K562 (cell line): ENCODE results near the gene TMEM63A. TPM values are rescaled to one million over a fixed set of nuclear protein-coding genes. Genes with fewer than 3 reads are reported as not detected.

Source experiments
- BHLHE40 ChIP-seq: IDR thresholded peaks from 2 replicates; pipeline ENCODE4 v1.6.1; 2011; ENCODE audit warnings: low read length, improper control_type of control experiment
- CXXC5 ChIP-seq: fragments of 250-450 bp; sonication (Bioruptor Pico); IDR thresholded peaks from 2 replicates; pipeline ENCODE4 v1.8.0; 2022; ENCODE audit warnings: inconsistent platforms, mild to moderate bottlenecking, moderate library complexity
- GTF2E2 ChIP-seq: fragments of 200-800 bp; sonication (Bioruptor generic); IDR thresholded peaks from 2 replicates; pipeline ENCODE4 v1.6.1; 2016; ENCODE audit warnings: missing genetic modification characterization, missing compliant biosample characterization
- KDM5B ChIP-seq: fragments of 200-600 bp; sonication (generic); IDR thresholded peaks from 2 replicates; pipeline ENCODE4 v1.6.1; 2012; ENCODE audit warnings: low read depth, mild to moderate bottlenecking, moderate library complexity, low read length, control low read depth, inconsistent platforms; ENCODE audit not compliant: insufficient replicate concordance
- MAZ ChIP-seq, 2 experiments: fragments of 450-650 bp in 1 of 2; sonication (generic) in 1 of 2; formaldehyde crosslinking; IDR thresholded peaks in 1 of 2; conservative IDR thresholded peaks in 1 of 2; 2 replicates each; pipeline versions ENCODE4 v1.4.0 to v1.5.0; 2020; ENCODE audit warnings: mild to moderate bottlenecking in 1 of 2, missing genetic modification reagents in 1 of 2
- NONO ChIP-seq, 2 experiments: fragments of 200-400 bp in 1 of 2; fragments of 450-650 bp in 1 of 2; formaldehyde crosslinking in 1 of 2; IDR thresholded peaks; 2 replicates each; pipeline ENCODE4 v1.6.1; 2017; ENCODE audit warnings: low read depth in 2 of 2, mild to moderate bottlenecking in 2 of 2, moderate library complexity in 2 of 2, low read length in 1 of 2
- NRF1 ChIP-seq, 2 experiments: fragments of 450-650 bp; IDR thresholded peaks in 1 of 2; conservative IDR thresholded peaks in 1 of 2; 2 replicates each; pipeline ENCODE4 v1.6.1; 2014; ENCODE audit warnings: mild to moderate bottlenecking in 2 of 2
- POLR2G ChIP-seq: fragments of 200-400 bp; formaldehyde crosslinking; IDR thresholded peaks from 2 replicates; pipeline ENCODE4 v1.6.1; 2017; ENCODE audit warnings: low read depth, mild to moderate bottlenecking, antibody characterized with exemption, low read length, moderate library complexity
- RB1 ChIP-seq: fragments of 450-650 bp; IDR thresholded peaks from 2 replicates; pipeline ENCODE4 v1.6.1; 2017; ENCODE audit warnings: low read depth, mild to moderate bottlenecking
- RBM14 ChIP-seq: fragments of 200-400 bp; formaldehyde crosslinking; IDR thresholded peaks from 2 replicates; pipeline ENCODE4 v1.6.1; 2018; ENCODE audit warnings: low read depth, mild to moderate bottlenecking, low read length, moderate library complexity, borderline replicate concordance; ENCODE audit not compliant: insufficient read depth
- SAP30 ChIP-seq: fragments of 200-600 bp; sonication (generic); IDR thresholded peaks from 2 replicates; pipeline ENCODE4 v1.6.1; 2012; ENCODE audit warnings: borderline replicate concordance, low read depth, mild to moderate bottlenecking, moderate library complexity, low read length, control low read depth, inconsistent platforms; ENCODE audit not compliant: insufficient read depth, poor library complexity, severe bottlenecking
- SIN3B ChIP-seq: fragments of 450-650 bp; IDR thresholded peaks from 2 replicates; pipeline ENCODE4 v1.6.1; 2017; ENCODE audit warnings: low read depth, mild to moderate bottlenecking, moderate library complexity
- SMARCC2 ChIP-seq: fragments of 450-650 bp; IDR thresholded peaks from 2 replicates; pipeline ENCODE4 v1.6.1; 2017; ENCODE audit warnings: antibody characterized with exemption, moderate library complexity, mild to moderate bottlenecking, low read depth
- TBP ChIP-seq: optimal IDR thresholded peaks from 2 replicates; pipeline ENCODE3; 2011; ENCODE audit warnings: low read depth, low read length, improper control_type of control experiment
- polyA plus RNA-seq, 8 experiments: library from polyadenylated mRNA; depleted of rRNA in 4 of 8; stranded (reverse) in 5 of 8; unstranded in 3 of 8; fragments of >200 nt; fragmentation: Nextera tagmentation in 2 of 8; fragmentation: Illumina TruSeq in 1 of 8; extraction: Ambion mirVana in 2 of 8; extraction: Trizol in 1 of 8; gene quantifications; 2 replicates each; pipeline versions ENCODE4 v1.2.1 to v1.2.3, GENCODE V29; 2011 to 2014; ENCODE audit warnings: inconsistent platforms in 1 of 8, missing spikeins in 1 of 8
- total RNA-seq, 7 experiments: library from RNA; depleted of rRNA in 6 of 7; stranded (reverse); fragments of >200 nt in 6 of 7; fragmentation: Illumina TruSeq in 2 of 7; extraction: Trizol in 2 of 7; gene quantifications; 2 replicates each; pipeline versions ENCODE4 v1.2.1 to v1.2.3, GENCODE V29; 2011 to 2021; ENCODE audit warnings: low replicate concordance in 1 of 7
- TF ChIP-seq, protein P1 (sequence below): sonication (generic); formaldehyde crosslinking; IDR thresholded peaks from 2 replicates; pipeline ENCODE4 v1.8.0; 2022; ENCODE audit warnings: mild to moderate bottlenecking, missing genetic modification reagents
- TF ChIP-seq, protein P2 (sequence below): sonication (generic); formaldehyde crosslinking; IDR thresholded peaks from 2 replicates; pipeline ENCODE4 v1.8.0; 2022; ENCODE audit warnings: mild to moderate bottlenecking, missing genetic modification reagents
- TF ChIP-seq, protein P3 (sequence below), 2 experiments: fragments of 450-650 bp; conservative IDR thresholded peaks; 2 replicates each; pipeline ENCODE4 v1.6.1; 2017; ENCODE audit warnings: mild to moderate bottlenecking in 2 of 2, moderate library complexity in 2 of 2
- TF ChIP-seq, protein P4 (sequence below): sonication (generic); formaldehyde crosslinking; IDR thresholded peaks from 2 replicates; pipeline ENCODE4 v1.8.0; 2022; ENCODE audit warnings: missing genetic modification reagents, mild to moderate bottlenecking, moderate library complexity, borderline replicate concordance

Gene TMEM63A
- total and polyA plus RNA-seq, 9 of the 15 experiments (the other 6 are each of a cell fraction or from before 2014, with no cell fraction given) = 2.0 to 54.6 (median 17.5) TPM

DNA sequence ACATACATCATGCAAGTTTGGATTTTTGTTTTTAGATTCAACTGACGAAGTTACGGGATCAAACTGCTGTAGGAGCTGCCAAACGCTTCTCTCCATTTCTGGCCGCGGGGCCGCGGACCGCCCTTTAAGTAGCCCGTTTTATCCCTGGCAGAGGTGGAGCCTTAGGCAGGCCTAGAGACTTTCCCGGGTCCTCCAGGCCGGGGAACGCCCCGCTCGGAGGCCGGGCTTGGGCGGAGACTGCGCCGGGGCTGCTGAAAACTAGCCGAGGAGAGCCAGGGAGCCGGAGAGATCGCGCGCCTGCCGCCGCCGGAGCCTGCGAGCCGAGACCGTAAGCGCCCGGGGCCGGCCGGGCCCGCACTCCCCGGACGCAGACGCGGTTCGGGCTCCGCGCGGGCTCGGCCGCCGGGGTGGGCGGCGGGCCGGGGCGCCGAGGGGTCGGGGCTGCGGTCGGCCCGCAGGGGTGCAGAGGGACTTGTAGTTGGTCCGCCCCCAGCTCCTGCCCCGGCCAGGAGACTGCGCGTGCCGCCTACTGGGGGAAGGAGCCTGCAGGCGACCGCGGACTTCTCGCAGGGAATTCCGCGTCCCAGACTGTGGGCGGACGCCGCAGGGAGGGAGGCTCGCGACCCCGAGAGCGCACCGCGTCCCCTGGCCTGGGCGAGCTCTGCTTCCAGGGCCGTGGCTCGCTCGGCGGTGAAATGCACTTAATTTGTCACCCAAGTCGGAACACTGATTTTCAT, 72.2 kb downstream of the TMEM63A start, which contains the start of gene EPHX1 (continued):
- TF ChIP-seq, protein P1, sequence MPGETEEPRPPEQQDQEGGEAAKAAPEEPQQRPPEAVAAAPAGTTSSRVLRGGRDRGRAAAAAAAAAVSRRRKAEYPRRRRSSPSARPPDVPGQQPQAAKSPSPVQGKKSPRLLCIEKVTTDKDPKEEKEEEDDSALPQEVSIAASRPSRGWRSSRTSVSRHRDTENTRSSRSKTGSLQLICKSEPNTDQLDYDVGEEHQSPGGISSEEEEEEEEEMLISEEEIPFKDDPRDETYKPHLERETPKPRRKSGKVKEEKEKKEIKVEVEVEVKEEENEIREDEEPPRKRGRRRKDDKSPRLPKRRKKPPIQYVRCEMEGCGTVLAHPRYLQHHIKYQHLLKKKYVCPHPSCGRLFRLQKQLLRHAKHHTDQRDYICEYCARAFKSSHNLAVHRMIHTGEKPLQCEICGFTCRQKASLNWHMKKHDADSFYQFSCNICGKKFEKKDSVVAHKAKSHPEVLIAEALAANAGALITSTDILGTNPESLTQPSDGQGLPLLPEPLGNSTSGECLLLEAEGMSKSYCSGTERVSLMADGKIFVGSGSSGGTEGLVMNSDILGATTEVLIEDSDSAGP = peak; percentile 55; the same call in 1 of the 2 replicates
- TF ChIP-seq, protein P2, sequence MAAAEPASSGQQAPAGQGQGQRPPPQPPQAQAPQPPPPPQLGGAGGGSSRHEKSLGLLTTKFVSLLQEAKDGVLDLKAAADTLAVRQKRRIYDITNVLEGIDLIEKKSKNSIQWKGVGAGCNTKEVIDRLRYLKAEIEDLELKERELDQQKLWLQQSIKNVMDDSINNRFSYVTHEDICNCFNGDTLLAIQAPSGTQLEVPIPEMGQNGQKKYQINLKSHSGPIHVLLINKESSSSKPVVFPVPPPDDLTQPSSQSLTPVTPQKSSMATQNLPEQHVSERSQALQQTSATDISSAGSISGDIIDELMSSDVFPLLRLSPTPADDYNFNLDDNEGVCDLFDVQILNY (CRISPR knock-in tag) = no peak
- TF ChIP-seq BHLHE40 (peak; percentile 57), SAP30 (peak; percentile 64), MAZ (CRISPR knock-in tag; conservative IDR thresholded peaks at IDR 0.05 in 1 of 2, IDR thresholded peaks at IDR 0.05 in 1 of 2) (peak in 1 of 2 experiments; percentile 67; a peak in 1 of 4 replicates), SMARCC2 (no peak), POLR2G (peak; percentile 92), TBP (peak; percentile 54), RB1 (peak; percentile 74), KDM5B (peak; percentile 71), NRF1 (conservative IDR thresholded peaks at IDR 0.05 in 1 of 2, IDR thresholded peaks at IDR 0.05 in 1 of 2) (peak; percentile 87 to 90), CXXC5 (CRISPR knock-in tag) (peak; percentile 79), RBM14 (no peak), GTF2E2 (peak; percentile 77; the same call in 1 of the 2 replicates), NONO (IDR thresholded peaks at IDR 0.05; ENCODE audit: low read depth in 2 of 2, low read length in 1 of 2) (peak in 1 of 2 experiments; percentile 94; a peak in 3 of 4 replicates), SIN3B (peak; percentile 53; the same call in 1 of the 2 replicates)
- TF ChIP-seq, protein P3, sequence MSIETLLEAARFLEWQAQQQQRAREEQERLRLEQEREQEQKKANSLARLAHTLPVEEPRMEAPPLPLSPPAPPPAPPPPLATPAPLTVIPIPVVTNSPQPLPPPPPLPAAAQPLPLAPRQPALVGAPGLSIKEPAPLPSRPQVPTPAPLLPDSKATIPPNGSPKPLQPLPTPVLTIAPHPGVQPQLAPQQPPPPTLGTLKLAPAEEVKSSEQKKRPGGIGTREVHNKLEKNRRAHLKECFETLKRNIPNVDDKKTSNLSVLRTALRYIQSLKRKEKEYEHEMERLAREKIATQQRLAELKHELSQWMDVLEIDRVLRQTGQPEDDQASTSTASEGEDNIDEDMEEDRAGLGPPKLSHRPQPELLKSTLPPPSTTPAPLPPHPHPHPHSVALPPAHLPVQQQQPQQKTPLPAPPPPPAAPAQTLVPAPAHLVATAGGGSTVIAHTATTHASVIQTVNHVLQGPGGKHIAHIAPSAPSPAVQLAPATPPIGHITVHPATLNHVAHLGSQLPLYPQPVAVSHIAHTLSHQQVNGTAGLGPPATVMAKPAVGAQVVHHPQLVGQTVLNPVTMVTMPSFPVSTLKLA (conservative IDR thresholded peaks at IDR 0.05) = 0 out of 4 replicates have a peak, but pooled peaks of 1 of the 2 experiments have one; percentile 38
- TF ChIP-seq, protein P4, sequence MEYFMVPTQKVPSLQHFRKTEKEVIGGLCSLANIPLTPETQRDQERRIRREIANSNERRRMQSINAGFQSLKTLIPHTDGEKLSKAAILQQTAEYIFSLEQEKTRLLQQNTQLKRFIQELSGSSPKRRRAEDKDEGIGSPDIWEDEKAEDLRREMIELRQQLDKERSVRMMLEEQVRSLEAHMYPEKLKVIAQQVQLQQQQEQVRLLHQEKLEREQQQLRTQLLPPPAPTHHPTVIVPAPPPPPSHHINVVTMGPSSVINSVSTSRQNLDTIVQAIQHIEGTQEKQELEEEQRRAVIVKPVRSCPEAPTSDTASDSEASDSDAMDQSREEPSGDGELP (CRISPR knock-in tag) = no peak
